GM21825 (cell line): Measurements from ENCODE around the gene AP1S2.

Experiments
- ATAC-seq: cut with Tn5 transposase; IDR thresholded peaks from one replicate; pipeline ENCODE4 v1.9.1; 2021; ENCODE audit warnings: mild to moderate bottlenecking, moderate library complexity; ENCODE audit not compliant: unreplicated experiment

AP1S2 gene

DNA sequence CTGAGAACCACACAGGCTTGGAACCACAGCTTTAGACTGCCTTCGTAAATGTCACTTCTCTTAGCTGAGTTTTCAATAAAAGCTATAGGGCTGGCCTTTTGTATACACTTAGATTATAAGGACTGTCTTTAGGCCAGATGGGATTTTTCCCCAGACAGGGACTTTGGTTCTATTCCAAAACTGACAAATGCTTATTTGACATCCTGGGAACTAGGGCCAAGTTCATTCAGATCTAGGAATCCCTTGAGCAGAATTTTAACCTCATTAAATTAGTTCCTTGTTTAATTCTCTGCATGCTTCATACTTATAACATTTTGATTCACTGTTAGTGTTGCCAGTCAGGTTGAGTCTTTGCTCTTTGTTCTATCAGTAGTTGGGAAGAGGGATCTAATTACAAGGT lies 41.2 kb downstream of the AP1S2 start:
- ATAC-seq = no peak

DNA sequence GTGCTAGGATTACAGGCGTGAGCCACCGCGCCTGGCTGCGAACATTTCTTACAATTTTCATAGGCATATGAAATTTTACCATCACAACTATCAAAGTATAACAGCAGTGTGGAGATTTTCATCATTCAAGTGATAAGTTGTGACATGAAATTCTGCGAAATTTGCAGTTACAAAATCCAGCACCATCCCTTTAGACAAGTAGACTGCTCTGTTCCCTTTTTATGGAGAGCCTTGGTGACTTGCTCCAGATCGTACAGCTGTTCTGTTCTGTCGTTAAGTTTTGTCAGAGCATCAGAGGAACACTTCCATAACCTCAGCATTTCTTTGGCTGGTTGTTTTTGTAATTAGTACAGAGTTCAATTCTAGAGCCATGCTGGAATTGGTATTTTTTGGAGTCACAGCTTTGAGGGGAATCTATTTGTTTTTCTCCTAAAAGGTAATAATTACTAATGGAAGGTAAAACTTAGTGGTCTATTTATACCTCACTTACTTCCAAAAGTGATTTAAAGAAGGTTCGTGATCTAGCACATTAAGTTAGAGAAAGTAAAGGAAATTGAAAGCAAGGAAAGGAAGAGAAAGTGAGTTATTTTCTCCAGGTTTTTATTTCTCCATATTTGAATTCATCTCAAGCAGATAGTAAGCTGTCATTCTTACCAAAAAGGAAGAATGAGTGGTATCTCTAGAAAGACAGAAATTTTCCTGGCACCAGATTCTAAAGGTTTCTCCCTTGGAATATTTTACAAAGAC lies 42.2 kb downstream of the AP1S2 start:
- no peak for ATAC-seq

DNA sequence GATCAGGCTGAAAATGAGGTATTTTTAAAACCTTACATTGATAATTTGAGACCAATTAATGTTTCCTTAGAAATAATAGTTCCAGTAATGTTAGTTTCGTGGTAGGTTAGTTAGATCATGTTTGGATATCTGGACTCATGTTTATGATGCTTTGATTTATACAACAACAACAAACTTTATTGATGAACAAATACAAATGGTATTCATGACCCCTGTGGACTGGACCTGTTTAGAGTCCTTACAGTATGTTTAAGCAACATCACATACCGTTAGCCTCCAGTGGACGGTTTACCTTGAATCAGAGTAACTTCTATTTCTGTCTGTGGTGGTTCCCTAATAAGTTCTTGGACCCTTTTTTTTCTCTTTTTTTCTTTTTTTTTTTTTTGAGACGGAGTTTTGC lies 46.4 kb downstream of the AP1S2 start:
- ATAC-seq = no peak

DNA sequence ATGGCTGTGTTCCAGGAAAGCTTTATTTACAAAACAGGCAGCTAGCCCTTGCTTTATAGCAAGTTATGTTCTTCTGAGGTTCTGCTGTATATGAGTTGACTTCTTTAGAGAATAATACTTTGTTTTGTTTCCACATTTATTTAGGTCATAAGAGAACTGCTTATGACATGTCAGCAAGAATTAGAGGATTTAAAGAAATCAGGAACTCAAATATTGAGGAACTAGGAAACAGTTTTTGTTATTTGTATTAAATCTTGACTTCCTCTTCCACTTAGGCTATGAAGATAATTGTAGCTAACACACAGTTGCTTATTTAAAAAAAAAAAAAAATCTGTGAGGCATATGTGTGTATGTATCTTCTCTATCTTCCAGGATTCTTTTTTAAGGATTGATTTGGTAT lies 50.0 kb downstream of the AP1S2 start:
- ATAC-seq = no peak

DNA sequence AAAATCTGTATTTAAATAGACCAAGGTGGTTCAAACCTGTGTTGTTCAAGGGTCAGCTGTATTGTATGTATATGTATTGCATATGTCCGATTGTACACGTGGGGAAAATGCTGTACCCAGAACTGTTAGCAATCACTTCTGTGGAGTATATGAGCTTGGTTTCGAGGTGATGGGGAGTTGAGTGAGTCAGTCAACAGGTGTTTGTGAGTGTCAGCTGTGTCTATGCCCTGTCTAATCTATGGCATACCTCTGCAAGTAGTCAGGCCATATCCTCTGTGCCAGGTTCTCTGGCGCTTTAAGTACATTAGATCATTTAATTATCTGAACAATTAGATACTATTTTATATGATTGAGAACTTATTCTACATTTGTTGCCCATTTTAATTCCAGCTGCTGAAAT lies 56.9 kb downstream of the AP1S2 start:
- ATAC-seq = no peak

DNA sequence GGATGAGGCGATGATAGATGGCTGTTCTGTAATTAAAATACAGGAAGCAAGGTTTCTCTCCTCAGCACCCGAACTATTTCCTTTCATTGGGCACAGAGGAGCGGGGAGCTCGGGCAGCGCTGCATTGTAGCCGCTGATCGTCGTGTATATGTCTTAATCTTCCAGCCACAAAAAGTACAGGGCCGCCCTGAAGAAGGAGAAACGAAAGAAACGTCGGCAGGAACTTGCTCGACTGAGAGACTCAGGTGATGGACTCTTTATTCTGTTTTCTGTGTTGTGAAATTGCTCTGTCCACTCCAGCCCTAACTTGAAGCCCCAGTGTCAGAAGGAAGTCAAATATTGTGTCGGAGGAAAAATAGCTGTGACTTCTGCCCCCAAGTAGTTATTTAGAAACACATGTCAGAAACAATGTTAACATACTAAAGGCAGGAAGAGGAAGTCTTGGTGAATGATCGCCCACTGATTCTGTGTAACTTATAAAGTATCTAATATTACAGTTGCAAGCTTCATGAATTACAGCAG lies 63.8 kb downstream of the AP1S2 start:
- peak; percentile 25 for ATAC-seq

DNA sequence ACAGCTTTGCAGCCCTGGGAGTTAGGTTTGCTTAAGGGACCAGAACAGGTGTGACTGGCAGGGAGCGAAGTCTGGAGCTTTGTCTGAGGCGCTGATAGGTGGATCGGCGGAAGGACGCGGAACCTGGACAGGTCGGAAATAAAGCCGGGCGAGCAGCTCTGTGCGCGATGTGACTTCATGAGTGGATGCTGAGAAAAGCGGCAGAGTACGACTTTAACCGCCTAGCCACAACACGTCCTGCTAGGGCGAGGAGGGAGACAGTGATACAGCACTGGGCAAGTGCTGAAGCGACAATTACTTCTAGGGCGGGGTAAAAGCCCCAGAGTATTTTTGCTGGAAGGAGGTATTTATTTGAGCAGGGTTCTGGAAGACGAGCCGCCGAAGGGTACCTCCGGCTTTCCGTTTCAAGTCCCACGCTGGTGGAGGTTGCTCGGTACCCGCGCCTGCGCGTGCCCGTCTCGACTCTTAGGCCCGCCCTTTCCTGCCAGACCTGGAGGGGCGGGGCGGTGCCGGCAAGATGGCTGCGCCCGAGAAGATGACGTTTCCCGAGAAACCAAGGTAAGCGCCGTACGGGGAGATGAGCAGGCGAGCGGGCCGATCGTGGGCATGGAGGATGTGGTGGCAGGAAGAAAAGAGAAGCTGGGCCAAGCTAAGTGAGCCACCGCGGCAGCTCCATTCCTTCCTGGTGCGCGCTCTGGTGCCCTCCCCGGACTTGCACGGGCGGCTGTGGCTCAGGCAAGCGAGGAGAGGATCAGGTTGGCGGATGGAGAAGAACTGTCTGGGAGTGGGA lies 64.4 kb downstream of the AP1S2 start, which contains the start of gene ZRSR2:
Gene ZRSR2 (plus strand): TSS at position 506 of the 790 bp plus-strand sequence. CDS start 12 bp downstream, at position 518.
- peak; percentile 95 for ATAC-seq

DNA sequence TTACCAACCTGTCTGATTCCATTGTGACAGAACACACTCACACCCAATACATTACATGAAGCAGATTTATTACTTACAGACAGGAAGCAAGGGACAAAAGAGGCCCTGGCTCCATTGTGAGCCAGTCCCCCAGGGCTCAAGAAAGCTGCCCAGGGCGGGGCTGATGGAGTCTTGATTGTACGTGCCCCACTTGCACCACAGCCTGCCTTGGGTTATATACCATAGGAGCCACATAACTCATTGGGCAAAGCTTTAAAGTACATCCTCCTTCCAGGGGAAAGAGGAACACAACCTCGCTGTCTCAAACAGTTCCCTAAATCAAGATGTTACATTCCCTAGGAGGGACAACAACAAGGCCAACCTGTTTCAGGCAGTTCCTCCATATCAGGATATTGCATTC lies 67.7 kb downstream of the AP1S2 start:
- ATAC-seq = no peak

DNA sequence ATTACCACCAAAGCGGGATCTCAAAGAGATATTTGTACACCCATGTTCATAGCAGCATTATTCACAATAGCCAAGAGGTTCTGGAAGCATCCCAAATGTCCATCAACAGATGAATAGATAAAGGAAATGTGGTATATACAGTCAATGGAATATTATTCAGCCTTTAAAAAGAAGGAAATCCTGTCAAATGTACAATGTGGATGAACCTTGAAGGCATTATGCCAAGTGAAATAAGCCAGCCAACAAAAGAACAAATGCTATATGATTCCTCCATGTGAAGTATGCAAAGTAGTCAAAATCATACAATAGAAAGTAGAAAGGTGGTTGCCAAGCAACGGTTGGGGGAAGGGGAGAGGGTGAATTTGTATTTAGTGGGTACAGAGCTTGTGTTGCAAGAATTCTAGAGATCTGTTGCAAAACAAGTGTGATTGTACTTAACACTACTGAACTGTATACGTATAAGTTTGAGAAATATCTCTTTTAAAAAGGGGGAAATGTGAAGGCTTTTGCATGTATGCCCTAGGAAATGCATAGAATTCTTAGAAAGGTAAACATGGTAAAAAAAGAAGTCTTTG lies 69.3 kb downstream of the AP1S2 start:
- ATAC-seq = no peak

DNA sequence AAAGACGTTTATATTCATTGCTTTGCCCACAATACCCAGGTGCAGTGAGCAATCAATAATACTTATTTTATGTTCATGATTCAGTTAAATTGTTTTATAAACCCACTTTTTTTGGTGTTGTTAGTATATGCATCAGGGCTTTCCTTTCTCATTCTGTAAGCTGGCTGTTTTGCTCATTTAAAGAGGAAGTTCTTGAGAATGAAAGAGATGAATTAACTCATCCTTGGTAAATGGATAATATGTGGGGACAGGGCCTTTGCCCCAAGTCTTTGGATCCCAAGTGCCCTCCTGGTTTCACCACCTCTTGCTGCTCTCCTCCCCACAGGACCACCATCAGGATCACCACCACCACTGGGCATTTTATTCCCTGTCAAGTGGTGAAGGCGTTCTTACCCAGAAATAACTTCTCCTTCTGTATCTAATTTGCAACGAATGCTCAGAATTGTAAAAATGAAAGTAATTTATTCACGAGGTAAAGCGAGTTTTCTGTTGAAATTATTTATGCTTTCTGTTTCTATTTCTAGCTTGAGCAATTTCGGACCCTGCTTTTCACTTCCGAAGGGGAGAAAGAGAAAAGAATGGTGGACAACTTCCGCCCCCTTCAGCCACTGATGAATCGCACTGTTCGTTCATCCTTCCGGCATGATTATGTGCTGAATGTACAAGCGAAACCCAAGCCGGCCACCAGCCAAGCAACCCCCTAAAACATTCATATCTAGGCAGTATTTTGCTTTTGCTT lies 72.5 kb downstream of the AP1S2 start:
- ATAC-seq = peak; percentile 89
